GM12878 (cell line): ENCODE results near the gene S100A4. TPM values are rescaled to one million over a fixed set of nuclear protein-coding genes. Genes with fewer than 3 reads are reported as not detected.

ENCODE experiments used
- ASH2L ChIP-seq: fragments of 300-600, 200-600 bp; sonication (generic); IDR thresholded peaks from 2 replicates; pipeline ENCODE4 v1.6.1; 2017; ENCODE audit warnings: low read depth, mild to moderate bottlenecking, borderline replicate concordance
- CREM ChIP-seq: IDR thresholded peaks from 2 replicates; pipeline ENCODE4 v1.6.1; 2014; ENCODE audit warnings: antibody characterized with exemption, low read depth
- EED ChIP-seq: sonication (generic); IDR thresholded peaks from 2 replicates; pipeline ENCODE4 v1.6.1; 2016; ENCODE audit warnings: antibody characterized with exemption, low read depth
- EGR1 ChIP-seq, 2 experiments: IDR thresholded peaks; 1 replicate in 1 of 2; 2 replicates in 1 of 2; pipeline ENCODE4 v1.6.1; 2011 to 2012; ENCODE audit warnings: low read depth in 2 of 2, low read length in 2 of 2, borderline replicate concordance in 1 of 2, mild to moderate bottlenecking in 1 of 2, moderate library complexity in 1 of 2
- EZH2 ChIP-seq: IDR thresholded peaks from 2 replicates; pipeline ENCODE4 v1.6.1; 2012; ENCODE audit warnings: low read depth, mild to moderate bottlenecking, control low read depth, inconsistent platforms, low read length, borderline replicate concordance; ENCODE audit not compliant: control insufficient read depth
- IKZF1 ChIP-seq: fragments of 450-650 bp; conservative IDR thresholded peaks from 2 replicates; pipeline ENCODE4 v1.6.1; 2017; ENCODE audit warnings: antibody characterized with exemption, mild to moderate bottlenecking
- IRF4 ChIP-seq: IDR thresholded peaks from 2 replicates; pipeline ENCODE4 v1.6.1; 2011; ENCODE audit warnings: low read depth, low read length
- MEF2B ChIP-seq: fragments of 450-650 bp; IDR thresholded peaks from 2 replicates; pipeline ENCODE4 v1.6.1; 2018; ENCODE audit warnings: mild to moderate bottlenecking, moderate library complexity; ENCODE audit not compliant: partially characterized antibody, poor library complexity, severe bottlenecking
- MTA2 ChIP-seq: fragments of 450-650 bp; IDR thresholded peaks from 2 replicates; pipeline ENCODE4 v1.6.1; 2016; ENCODE audit warnings: low read depth, mild to moderate bottlenecking, moderate library complexity
- NBN ChIP-seq: fragments of 450-650 bp; IDR thresholded peaks from 2 replicates; pipeline ENCODE4 v1.6.1; 2016
- RAD21 ChIP-seq: IDR thresholded peaks from 2 replicates; pipeline ENCODE4 v1.6.1; 2011; ENCODE audit warnings: mild to moderate bottlenecking, low read depth, low read length, moderate library complexity; ENCODE audit not compliant: insufficient read depth
- RUNX3 ChIP-seq: IDR thresholded peaks from 2 replicates; pipeline ENCODE4 v1.6.1; 2012; ENCODE audit warnings: low read length, inconsistent platforms
- SMC3 ChIP-seq: IDR thresholded peaks from 2 replicates; pipeline ENCODE4 v1.6.1; 2011; ENCODE audit warnings: low read length, improper control_type of control experiment, borderline replicate concordance
- SPI1 ChIP-seq: IDR thresholded peaks from 2 replicates; pipeline ENCODE4 v1.6.1; 2011; ENCODE audit warnings: low read depth, mild to moderate bottlenecking, low read length, moderate library complexity, borderline replicate concordance; ENCODE audit not compliant: insufficient read depth
- TARDBP ChIP-seq: IDR thresholded peaks from 2 replicates; pipeline ENCODE4 v1.6.1; 2016; ENCODE audit warnings: borderline replicate concordance
- TBL1XR1 ChIP-seq: IDR thresholded peaks from 2 replicates; pipeline ENCODE4 v1.6.1; 2012; ENCODE audit warnings: low read depth, low read length, improper control_type of control experiment
- TCF3 ChIP-seq: IDR thresholded peaks from 2 replicates; pipeline ENCODE4 v1.6.1; 2012; ENCODE audit warnings: low read depth, mild to moderate bottlenecking, low read length, borderline replicate concordance; ENCODE audit not compliant: insufficient read depth
- TCF7 ChIP-seq: IDR thresholded peaks from 2 replicates; pipeline ENCODE4 v1.6.1; 2014; ENCODE audit warnings: antibody characterized with exemption, borderline replicate concordance
- ZBTB40 ChIP-seq: fragments of 450-650 bp; IDR thresholded peaks from 2 replicates; pipeline ENCODE4 v1.6.1; 2016; ENCODE audit warnings: mild to moderate bottlenecking, moderate library complexity, borderline replicate concordance
- ZNF207 ChIP-seq: fragments of 450-650 bp; IDR thresholded peaks from 2 replicates; pipeline ENCODE4 v1.6.1; 2014; ENCODE audit warnings: antibody characterized with exemption, mild to moderate bottlenecking, borderline replicate concordance
- polyA plus RNA-seq, 11 experiments: library from polyadenylated mRNA; depleted of rRNA in 4 of 11; unstranded in 6 of 11; stranded (reverse) in 5 of 11; fragments of >200 nt; fragmentation: Nextera tagmentation in 4 of 11; fragmentation: Illumina TruSeq in 1 of 11; extraction: Ambion mirVana in 4 of 11; extraction: Trizol in 1 of 11; gene quantifications; 1 replicate in 1 of 11; 2 replicates in 10 of 11; pipeline versions ENCODE4 v1.2.1 to v1.2.3, GENCODE V29; 2011 to 2016; ENCODE audit warnings: inconsistent platforms in 2 of 11, missing spikeins in 2 of 11, low read depth in 1 of 11
- total RNA-seq, 4 experiments: library from RNA; depleted of rRNA in 3 of 4; stranded (reverse); fragments of >200 nt in 3 of 4; fragmentation: Illumina TruSeq in 1 of 4; extraction: Trizol in 1 of 4; gene quantifications; 2 replicates each; pipeline versions ENCODE4 v1.2.1 to v1.2.3, GENCODE V29; 2013 to 2021
- TF ChIP-seq, protein P1 (sequence below): fragments of 450-650 bp; conservative IDR thresholded peaks from 2 replicates; pipeline ENCODE4 v1.6.1; 2017; ENCODE audit warnings: mild to moderate bottlenecking, moderate library complexity
- TF ChIP-seq, protein P2 (sequence below): fragments of 450-650 bp; IDR thresholded peaks from 2 replicates; pipeline ENCODE4 v1.6.1; 2017; ENCODE audit warnings: antibody characterized with exemption, mild to moderate bottlenecking, moderate library complexity

The S100A4 gene
- total and polyA plus RNA-seq, 10 of the 15 experiments (the other 5 are each of a cell fraction or from before 2014, with no cell fraction given): 4.3 to 104 (median 27.3) TPM

DNA sequence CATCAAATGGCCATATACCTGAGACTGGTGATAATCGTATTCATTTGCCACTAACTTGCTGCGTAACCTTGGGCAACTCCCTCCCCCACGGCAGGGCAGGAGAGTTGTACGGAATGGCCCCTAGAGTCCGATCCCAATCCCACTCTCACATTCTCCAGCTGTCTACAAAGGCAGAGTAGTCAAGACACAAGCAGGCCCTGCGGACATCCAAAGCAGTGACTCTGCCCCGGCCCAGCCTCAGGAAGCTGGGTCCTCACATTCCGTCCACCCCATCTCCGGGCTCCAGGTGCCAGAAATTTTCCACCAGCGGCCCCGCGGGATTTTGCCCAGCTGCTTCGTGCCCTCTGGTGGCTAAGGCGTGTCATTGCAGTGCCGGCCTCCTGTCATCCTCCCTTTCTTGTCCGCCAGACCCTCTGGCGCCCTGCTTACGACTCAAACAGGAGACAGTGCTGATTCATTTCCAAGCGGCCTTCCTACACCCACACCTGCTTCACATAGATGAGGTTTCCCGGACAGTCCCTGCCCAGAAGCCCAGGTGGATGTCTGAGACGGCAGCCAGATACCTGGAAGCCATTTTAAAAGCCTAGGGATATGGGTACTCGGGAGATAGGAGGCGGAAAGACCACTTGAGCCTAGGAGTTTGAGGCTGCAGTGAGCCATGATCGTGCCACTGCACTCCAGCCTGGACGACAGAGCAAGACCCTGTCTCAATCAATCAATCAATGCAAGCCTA lies 22.9 kb upstream of the S100A4 start (continued):
- TF ChIP-seq, protein P1, sequence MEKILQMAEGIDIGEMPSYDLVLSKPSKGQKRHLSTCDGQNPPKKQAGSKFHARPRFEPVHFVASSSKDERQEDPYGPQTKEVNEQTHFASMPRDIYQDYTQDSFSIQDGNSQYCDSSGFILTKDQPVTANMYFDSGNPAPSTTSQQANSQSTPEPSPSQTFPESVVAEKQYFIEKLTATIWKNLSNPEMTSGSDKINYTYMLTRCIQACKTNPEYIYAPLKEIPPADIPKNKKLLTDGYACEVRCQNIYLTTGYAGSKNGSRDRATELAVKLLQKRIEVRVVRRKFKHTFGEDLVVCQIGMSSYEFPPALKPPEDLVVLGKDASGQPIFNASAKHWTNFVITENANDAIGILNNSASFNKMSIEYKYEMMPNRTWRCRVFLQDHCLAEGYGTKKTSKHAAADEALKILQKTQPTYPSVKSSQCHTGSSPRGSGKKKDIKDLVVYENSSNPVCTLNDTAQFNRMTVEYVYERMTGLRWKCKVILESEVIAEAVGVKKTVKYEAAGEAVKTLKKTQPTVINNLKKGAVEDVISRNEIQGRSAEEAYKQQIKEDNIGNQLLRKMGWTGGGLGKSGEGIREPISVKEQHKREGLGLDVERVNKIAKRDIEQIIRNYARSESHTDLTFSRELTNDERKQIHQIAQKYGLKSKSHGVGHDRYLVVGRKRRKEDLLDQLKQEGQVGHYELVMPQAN: 0 out of 2 replicates have a peak, but pooled peaks have one; percentile 19
- TF ChIP-seq MTA2 (no peak), SPI1 (no peak), TARDBP (no peak), CREM (peak; percentile 51; the same call in 1 of the 2 replicates), IRF4 (peak; percentile 34; the same call in 1 of the 2 replicates), RAD21 (peak; percentile 90), EZH2 (no peak), ASH2L (no peak), TBL1XR1 (no peak), MEF2B (peak; percentile 48), NBN (peak; percentile 62), EGR1 (IDR thresholded peaks at IDR 0.05; ENCODE audit: borderline replicate concordance in 1 of 2, low read depth in 2 of 2, low read length in 2 of 2) (no peak), TCF7 (no peak), IKZF1 (peak; percentile 83), TCF3 (peak; percentile 50; the same call in 1 of the 2 replicates), EED (peak; percentile 42; the same call in 1 of the 2 replicates), ZBTB40 (no peak), ZNF207 (peak; percentile 69; the same call in 1 of the 2 replicates), SMC3 (peak; percentile 99), RUNX3 (0 out of 2 replicates have a peak, but pooled peaks have one; percentile 15)
- TF ChIP-seq, protein P2, sequence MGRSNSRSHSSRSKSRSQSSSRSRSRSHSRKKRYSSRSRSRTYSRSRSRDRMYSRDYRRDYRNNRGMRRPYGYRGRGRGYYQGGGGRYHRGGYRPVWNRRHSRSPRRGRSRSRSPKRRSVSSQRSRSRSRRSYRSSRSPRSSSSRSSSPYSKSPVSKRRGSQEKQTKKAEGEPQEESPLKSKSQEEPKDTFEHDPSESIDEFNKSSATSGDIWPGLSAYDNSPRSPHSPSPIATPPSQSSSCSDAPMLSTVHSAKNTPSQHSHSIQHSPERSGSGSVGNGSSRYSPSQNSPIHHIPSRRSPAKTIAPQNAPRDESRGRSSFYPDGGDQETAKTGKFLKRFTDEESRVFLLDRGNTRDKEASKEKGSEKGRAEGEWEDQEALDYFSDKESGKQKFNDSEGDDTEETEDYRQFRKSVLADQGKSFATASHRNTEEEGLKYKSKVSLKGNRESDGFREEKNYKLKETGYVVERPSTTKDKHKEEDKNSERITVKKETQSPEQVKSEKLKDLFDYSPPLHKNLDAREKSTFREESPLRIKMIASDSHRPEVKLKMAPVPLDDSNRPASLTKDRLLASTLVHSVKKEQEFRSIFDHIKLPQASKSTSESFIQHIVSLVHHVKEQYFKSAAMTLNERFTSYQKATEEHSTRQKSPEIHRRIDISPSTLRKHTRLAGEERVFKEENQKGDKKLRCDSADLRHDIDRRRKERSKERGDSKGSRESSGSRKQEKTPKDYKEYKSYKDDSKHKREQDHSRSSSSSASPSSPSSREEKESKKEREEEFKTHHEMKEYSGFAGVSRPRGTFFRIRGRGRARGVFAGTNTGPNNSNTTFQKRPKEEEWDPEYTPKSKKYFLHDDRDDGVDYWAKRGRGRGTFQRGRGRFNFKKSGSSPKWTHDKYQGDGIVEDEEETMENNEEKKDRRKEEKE: no peak
